Measurements from ENCODE around the gene EPSTI1.

Gene EPSTI1

DNA sequence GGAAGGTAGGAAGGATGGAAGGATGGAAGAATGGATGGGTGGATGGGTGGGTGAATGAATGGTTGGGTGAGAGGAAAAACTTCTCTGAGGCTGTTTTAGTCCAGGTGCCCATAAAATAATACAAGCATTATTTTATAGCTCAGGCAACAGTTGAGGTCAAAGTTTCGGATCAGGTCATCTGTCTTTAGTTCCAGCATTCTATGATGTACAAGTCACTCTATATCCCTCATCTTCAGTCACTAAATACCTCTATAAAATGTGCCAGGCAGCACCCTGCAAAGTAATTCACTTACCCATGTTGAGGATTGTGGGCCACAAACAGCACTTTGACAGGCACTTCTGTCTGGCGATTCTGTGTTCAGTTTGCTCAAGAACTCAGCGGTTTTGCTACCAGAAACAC lies 66.0 kb downstream of the EPSTI1 start:
- CTCF ChIA-PET: interaction anchor here (1.1 to 1.2 kb wide), 2 partner anchors 14 to 26 kb away, joined by 3 read pairs; no protein-coding TSS in a partner anchor
- TF ChIP-seq, protein P1, sequence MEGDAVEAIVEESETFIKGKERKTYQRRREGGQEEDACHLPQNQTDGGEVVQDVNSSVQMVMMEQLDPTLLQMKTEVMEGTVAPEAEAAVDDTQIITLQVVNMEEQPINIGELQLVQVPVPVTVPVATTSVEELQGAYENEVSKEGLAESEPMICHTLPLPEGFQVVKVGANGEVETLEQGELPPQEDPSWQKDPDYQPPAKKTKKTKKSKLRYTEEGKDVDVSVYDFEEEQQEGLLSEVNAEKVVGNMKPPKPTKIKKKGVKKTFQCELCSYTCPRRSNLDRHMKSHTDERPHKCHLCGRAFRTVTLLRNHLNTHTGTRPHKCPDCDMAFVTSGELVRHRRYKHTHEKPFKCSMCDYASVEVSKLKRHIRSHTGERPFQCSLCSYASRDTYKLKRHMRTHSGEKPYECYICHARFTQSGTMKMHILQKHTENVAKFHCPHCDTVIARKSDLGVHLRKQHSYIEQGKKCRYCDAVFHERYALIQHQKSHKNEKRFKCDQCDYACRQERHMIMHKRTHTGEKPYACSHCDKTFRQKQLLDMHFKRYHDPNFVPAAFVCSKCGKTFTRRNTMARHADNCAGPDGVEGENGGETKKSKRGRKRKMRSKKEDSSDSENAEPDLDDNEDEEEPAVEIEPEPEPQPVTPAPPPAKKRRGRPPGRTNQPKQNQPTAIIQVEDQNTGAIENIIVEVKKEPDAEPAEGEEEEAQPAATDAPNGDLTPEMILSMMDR (IDR thresholded peaks at IDR 0.05; ENCODE audit: control extremely low read depth, extremely low read depth, low read depth, missing control alignments): no peak
- DNase-seq (ENCODE audit: extremely low spot score): no peak
- POLR2A ChIA-PET: no interaction called here

DNA sequence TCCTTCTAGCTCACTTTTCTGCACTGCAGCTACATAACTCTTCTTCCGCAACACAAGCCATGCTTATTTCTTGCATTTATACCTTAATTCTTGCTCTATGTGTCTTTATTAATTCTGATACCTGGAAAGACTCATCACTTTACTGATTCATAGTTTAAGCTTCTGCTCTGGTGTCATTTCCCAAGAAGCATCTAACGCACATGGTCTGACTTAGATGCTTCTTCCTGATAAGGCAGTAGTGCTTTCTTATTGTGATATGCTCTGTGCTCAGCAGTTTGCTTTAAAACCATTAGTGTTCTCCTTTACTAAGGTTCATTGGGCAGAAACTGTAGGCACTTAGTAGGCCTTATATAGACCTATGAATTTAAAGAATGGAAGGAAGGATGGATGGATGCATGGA lies 66.4 kb downstream of the EPSTI1 start:
- TF ChIP-seq, protein P1 (IDR thresholded peaks at IDR 0.05; ENCODE audit: control extremely low read depth, extremely low read depth, low read depth, missing control alignments): no peak
- ChIA-PET CTCF (interaction anchor here (1.6 kb wide), 1 partner anchor 14 kb away, joined by 5 read pairs; no protein-coding TSS in a partner anchor), POLR2A (no interaction called here)
- no peak for DNase-seq (ENCODE audit: extremely low spot score)

- DNase-seq (ENCODE audit: extremely low spot score): no peak
- POLR2A ChIA-PET: no interaction called here
- TF ChIP-seq, protein P1 (IDR thresholded peaks at IDR 0.05; ENCODE audit: control extremely low read depth, extremely low read depth, low read depth, missing control alignments): no peak
- CTCF ChIA-PET: interaction anchor here (0.9 to 1.6 kb wide), 2 partner anchors 12 to 15 kb away, joined by 3 to 5 read pairs; no protein-coding TSS in a partner anchor
Observed at GRCh38 chr13:42924344-42924743, 67.7 kb downstream of the EPSTI1 start.

DNA sequence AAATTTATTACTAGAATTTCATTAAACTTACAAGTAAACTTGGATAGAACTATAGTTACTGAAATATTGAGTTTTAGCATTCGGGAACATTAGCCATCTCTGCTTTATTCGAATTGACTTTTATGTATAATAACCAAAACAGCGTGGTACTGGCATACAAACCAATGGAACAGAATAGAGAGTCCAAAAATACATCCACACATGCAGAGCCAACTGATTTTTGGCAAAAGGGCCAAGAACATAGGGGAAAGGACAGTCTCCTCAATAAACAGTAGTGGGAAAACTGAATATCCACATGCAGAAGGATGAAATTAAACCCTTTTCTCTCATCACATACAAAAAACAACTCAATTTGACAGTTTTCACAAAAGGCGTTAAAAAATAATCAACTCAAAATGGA lies 84.3 kb downstream of the EPSTI1 start:
- TF ChIP-seq, protein P1 (IDR thresholded peaks at IDR 0.05; ENCODE audit: control extremely low read depth, extremely low read depth, low read depth, missing control alignments): no peak
- DNase-seq (ENCODE audit: extremely low spot score): no peak
- CTCF ChIA-PET: no interaction called here
- POLR2A ChIA-PET: no interaction called here

DNA sequence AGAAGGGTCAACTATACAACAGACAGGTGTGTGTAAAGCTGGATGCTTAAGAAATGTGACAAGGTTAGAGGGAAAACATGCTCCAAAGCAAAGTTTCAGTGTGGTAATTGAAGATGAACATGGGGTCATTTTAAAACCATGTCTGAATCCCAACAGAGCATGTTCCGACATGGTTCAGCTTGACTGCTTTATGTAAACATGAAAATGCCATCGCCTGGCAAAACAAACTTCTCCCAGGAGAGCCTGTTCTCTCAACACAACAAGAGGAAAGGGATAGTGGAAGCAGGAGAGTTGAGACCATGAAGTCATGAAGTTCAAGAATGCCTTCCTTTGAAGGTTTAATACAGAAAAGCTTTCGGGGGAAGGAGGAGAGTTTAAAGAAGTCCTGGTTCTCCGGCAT lies 85.8 kb downstream of the EPSTI1 start:
- CTCF ChIA-PET: interaction anchor here (1.4 to 1.9 kb wide), 2 partner anchors 10 to 33 kb away, joined by 4 to 6 read pairs; no protein-coding TSS in a partner anchor
- POLR2A ChIA-PET: no interaction called here
- TF ChIP-seq, protein P1 (IDR thresholded peaks at IDR 0.05; ENCODE audit: control extremely low read depth, extremely low read depth, low read depth, missing control alignments): no peak
- no peak for DNase-seq (ENCODE audit: extremely low spot score)

DNA sequence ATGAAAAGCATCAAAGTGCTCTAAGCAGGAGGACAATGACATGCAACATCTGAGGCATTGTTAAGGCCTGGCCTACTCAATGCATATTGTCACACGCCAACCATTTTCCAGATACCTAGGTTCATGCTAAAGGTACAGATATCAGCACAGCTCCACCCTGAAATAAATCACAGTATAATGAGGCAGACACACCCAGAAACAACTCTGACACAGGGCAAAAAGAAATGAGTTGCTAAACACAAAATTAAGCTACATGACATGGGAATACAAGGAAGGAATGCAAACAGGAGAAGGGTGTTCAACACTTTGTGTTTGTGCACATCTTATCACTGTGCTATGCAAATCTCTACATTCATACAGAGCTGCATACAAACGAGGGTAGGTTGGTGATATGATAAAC lies 86.5 kb downstream of the EPSTI1 start:
- TF ChIP-seq, protein P1 (IDR thresholded peaks at IDR 0.05; ENCODE audit: control extremely low read depth, extremely low read depth, low read depth, missing control alignments): no peak
- DNase-seq (ENCODE audit: extremely low spot score): no peak
- ChIA-PET POLR2A (no interaction called here), CTCF (interaction anchor here (1.2 to 1.9 kb wide), 3 partner anchors 10 to 28 kb away, joined by 3 to 6 read pairs (median 5); no protein-coding TSS in a partner anchor)
